ENCODE measurements around the gene MS4A18. TPM values are rescaled to one million over a fixed set of nuclear protein-coding genes. Genes with fewer than 3 reads are reported as not detected.
"Not testable (repeated sequence)": the region's sequence is repeated elsewhere in the genome, so short reads cannot be mapped to it uniquely, and the experiment has no call there.

MS4A18 gene
- total RNA-seq, 1 experiment from 2014 or later = not detected

- not testable (repeated sequence) for H3K27me3 ChIP-seq (ENCODE audit: control insufficient read depth, insufficient read depth, low read length); H3K4me3 ChIP-seq (ENCODE audit: insufficient read depth, low read depth, low read length); DNase-seq; H3K36me3 ChIP-seq (replicated peaks; ENCODE audit: control insufficient read depth, insufficient read depth, low read length)
Measured at GRCh38 chr11:60713423-60713822, 11.1 kb upstream of the MS4A18 start.

- Histone ChIP-seq H3K27me3 (ENCODE audit: control insufficient read depth, insufficient read depth, low read length) (no peaks in the 10 kb centered on the region), H3K4me3 (ENCODE audit: insufficient read depth, low read depth, low read length) (no peak overlapping the region), H3K36me3 (replicated peaks; ENCODE audit: control insufficient read depth, insufficient read depth, low read length) (no peaks in the 10 kb centered on the region)
- no peak for DNase-seq
Measured at GRCh38 chr11:60717956-60718355, 6.6 kb upstream of the MS4A18 start.

GRCh38 chr11:60718524-60719316 lies 5.8 kb upstream of the MS4A18 start:
- H3K27me3 ChIP-seq (ENCODE audit: control insufficient read depth, insufficient read depth, low read length) = no peaks in the 10 kb centered on the region
- no peak for DNase-seq
- H3K36me3 ChIP-seq (replicated peaks; ENCODE audit: control insufficient read depth, insufficient read depth, low read length) = no peaks in the 10 kb centered on the region
- H3K4me3 ChIP-seq (ENCODE audit: insufficient read depth, low read depth, low read length) = no peak overlapping the region

GRCh38 chr11:60719391-60719790 lies 5.1 kb upstream of the MS4A18 start:
- no peaks in the 10 kb centered on the region for H3K27me3 ChIP-seq (ENCODE audit: control insufficient read depth, insufficient read depth, low read length)
- DNase-seq = no peak
- H3K36me3 ChIP-seq (replicated peaks; ENCODE audit: control insufficient read depth, insufficient read depth, low read length) = no peaks in the 10 kb centered on the region
- H3K4me3 ChIP-seq (ENCODE audit: insufficient read depth, low read depth, low read length) = no peak overlapping the region

GRCh38 chr11:60720460-60720859 lies 4.1 kb upstream of the MS4A18 start:
- DNase-seq = no peak

GRCh38 chr11:60725592-60725991 lies 1.1 kb downstream of the MS4A18 start:
- DNase-seq = no peak
- no peak overlapping the region for H3K4me3 ChIP-seq (ENCODE audit: insufficient read depth, low read depth, low read length)
- no peaks in the 10 kb centered on the region for H3K27me3 ChIP-seq (ENCODE audit: control insufficient read depth, insufficient read depth, low read length)
- no peaks in the 10 kb centered on the region for H3K36me3 ChIP-seq (replicated peaks; ENCODE audit: control insufficient read depth, insufficient read depth, low read length)

More at GRCh38 chr11:60720460-60720859, 4.1 kb upstream of the MS4A18 start:
- Histone ChIP-seq H3K4me3 (ENCODE audit: insufficient read depth, low read depth, low read length) (no peak overlapping the region), H3K27me3 (ENCODE audit: control insufficient read depth, insufficient read depth, low read length) (no peaks in the 10 kb centered on the region), H3K36me3 (replicated peaks; ENCODE audit: control insufficient read depth, insufficient read depth, low read length) (no peaks in the 10 kb centered on the region)

- H3K4me3 ChIP-seq (ENCODE audit: insufficient read depth, low read depth, low read length) = no peak overlapping the region
- DNase-seq = no peak
- H3K27me3 ChIP-seq (ENCODE audit: control insufficient read depth, insufficient read depth, low read length) = no peaks in the 10 kb centered on the region
- no peaks in the 10 kb centered on the region for H3K36me3 ChIP-seq (replicated peaks; ENCODE audit: control insufficient read depth, insufficient read depth, low read length)
Measured at GRCh38 chr11:60731586-60731985, 7.1 kb downstream of the MS4A18 start.

GRCh38 chr11:60734279-60734678 lies 9.8 kb downstream of the MS4A18 start:
- Histone ChIP-seq H3K27me3 (ENCODE audit: control insufficient read depth, insufficient read depth, low read length) (no peaks in the 10 kb centered on the region), H3K36me3 (replicated peaks; ENCODE audit: control insufficient read depth, insufficient read depth, low read length) (no peaks in the 10 kb centered on the region), H3K4me3 (ENCODE audit: insufficient read depth, low read depth, low read length) (no peak overlapping the region)
- DNase-seq = no peak

GRCh38 chr11:60739114-60739513 lies 14.6 kb downstream of the MS4A18 start:
- DNase-seq = peak; percentile 75

GRCh38 chr11:60740573-60740972 lies 16.1 kb downstream of the MS4A18 start:
- no peak for DNase-seq
- H3K27me3 ChIP-seq (ENCODE audit: control insufficient read depth, insufficient read depth, low read length) = no peaks in the 10 kb centered on the region
- no peaks in the 10 kb centered on the region for H3K36me3 ChIP-seq (replicated peaks; ENCODE audit: control insufficient read depth, insufficient read depth, low read length)
- H3K4me3 ChIP-seq (ENCODE audit: insufficient read depth, low read depth, low read length) = no peak overlapping the region

More at GRCh38 chr11:60739114-60739513, 14.6 kb downstream of the MS4A18 start:
- Histone ChIP-seq H3K27me3 (ENCODE audit: control insufficient read depth, insufficient read depth, low read length) (no peaks in the 10 kb centered on the region), H3K4me3 (ENCODE audit: insufficient read depth, low read depth, low read length) (no peak overlapping the region), H3K36me3 (replicated peaks; ENCODE audit: control insufficient read depth, insufficient read depth, low read length) (no peaks in the 10 kb centered on the region)

- no peaks in the 10 kb centered on the region for H3K36me3 ChIP-seq (replicated peaks; ENCODE audit: control insufficient read depth, insufficient read depth, low read length)
- H3K4me3 ChIP-seq (ENCODE audit: insufficient read depth, low read depth, low read length) = no peak overlapping the region
- no peak for DNase-seq
- H3K27me3 ChIP-seq (ENCODE audit: control insufficient read depth, insufficient read depth, low read length) = no peaks in the 10 kb centered on the region
Measured at GRCh38 chr11:60741421-60741820, 16.9 kb downstream of the MS4A18 start.

- H3K36me3 ChIP-seq (replicated peaks; ENCODE audit: control insufficient read depth, insufficient read depth, low read length) = no peaks in the 10 kb centered on the region
- DNase-seq = no peak
- H3K27me3 ChIP-seq (ENCODE audit: control insufficient read depth, insufficient read depth, low read length) = no peaks in the 10 kb centered on the region
- H3K4me3 ChIP-seq (ENCODE audit: insufficient read depth, low read depth, low read length) = no peak overlapping the region
Measured at GRCh38 chr11:60743058-60743457, 18.5 kb downstream of the MS4A18 start.

- H3K36me3 ChIP-seq (replicated peaks; ENCODE audit: control insufficient read depth, insufficient read depth, low read length) = no peaks in the 10 kb centered on the region
- H3K27me3 ChIP-seq (ENCODE audit: control insufficient read depth, insufficient read depth, low read length) = no peaks in the 10 kb centered on the region
- no peak overlapping the region for H3K4me3 ChIP-seq (ENCODE audit: insufficient read depth, low read depth, low read length)
- no peak for DNase-seq
Measured at GRCh38 chr11:60744114-60744513, 19.6 kb downstream of the MS4A18 start.

GRCh38 chr11:60747359-60747873 lies 22.9 kb downstream of the MS4A18 start:
- H3K4me3 ChIP-seq (ENCODE audit: insufficient read depth, low read depth, low read length) = no peak overlapping the region
- no peaks in the 10 kb centered on the region for H3K36me3 ChIP-seq (replicated peaks; ENCODE audit: control insufficient read depth, insufficient read depth, low read length)
- no peak for DNase-seq
- no peaks in the 10 kb centered on the region for H3K27me3 ChIP-seq (ENCODE audit: control insufficient read depth, insufficient read depth, low read length)

GRCh38 chr11:60748225-60748624 lies 23.7 kb downstream of the MS4A18 start:
- H3K36me3 ChIP-seq (replicated peaks; ENCODE audit: control insufficient read depth, insufficient read depth, low read length) = no peaks in the 10 kb centered on the region
- peak; percentile 41 for DNase-seq
- no peaks in the 10 kb centered on the region for H3K27me3 ChIP-seq (ENCODE audit: control insufficient read depth, insufficient read depth, low read length)
- no peak overlapping the region for H3K4me3 ChIP-seq (ENCODE audit: insufficient read depth, low read depth, low read length)
